ENCODE results near the gene ABTB1.
A peak's percentile ranks its signal among the peaks of the same experiment; 100 is the strongest.

The ABTB1 gene

DNA sequence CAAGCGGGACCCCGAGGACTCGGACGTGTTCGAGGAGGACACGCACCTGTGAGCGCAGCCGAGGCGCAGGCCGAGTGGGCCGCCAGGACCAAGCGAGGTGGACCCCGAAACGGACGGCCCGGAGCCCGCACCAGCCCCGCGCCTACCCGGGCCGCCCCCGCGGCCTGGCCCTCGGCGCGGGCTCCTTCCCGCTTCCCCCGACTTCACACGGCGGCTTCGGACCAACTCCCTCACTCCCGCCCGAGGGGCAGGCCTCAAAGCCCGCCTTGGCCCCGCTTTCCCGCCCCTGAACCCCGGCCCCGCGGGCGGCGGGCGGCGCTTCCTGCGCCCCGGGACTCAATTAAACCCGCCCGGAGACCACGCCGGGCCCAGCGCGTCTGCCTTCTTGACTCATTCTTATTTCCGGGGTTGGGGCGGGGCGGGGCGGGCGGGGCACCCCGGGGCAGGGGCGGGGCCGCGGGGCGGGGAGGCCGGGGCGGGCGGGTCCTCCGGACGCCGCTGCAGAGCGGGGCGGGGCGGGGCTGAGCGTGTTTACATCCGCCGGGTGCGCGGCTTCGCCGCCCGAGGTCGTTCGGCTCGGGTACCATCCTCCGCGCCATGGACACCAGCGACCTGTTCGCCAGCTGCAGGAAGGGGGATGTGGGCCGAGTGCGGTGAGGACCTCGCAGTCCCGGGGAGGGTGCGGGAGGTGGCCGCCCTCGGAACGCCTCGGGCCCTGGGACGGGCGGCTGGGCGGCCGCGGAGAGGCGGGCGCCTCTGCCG, at the start of gene ABTB1:
Gene ABTB1, plus strand, starts transcription at position 524 of the 762 bp plus-strand sequence. Its CDS starts 74 bp downstream, at position 598.
- Histone ChIP-seq H3K9ac (ENCODE audit: low read length in 2 of 2) (peak within 1 kb of the TSS; percentile 78 to 82), H3K9me3 (ENCODE audit: control insufficient read depth in 2 of 2, low read length in 2 of 2) (no peaks in the 10 kb centered on the region), H3K27me3 (ENCODE audit: control insufficient read depth in 1 of 2, insufficient read depth in 2 of 2, low read length in 2 of 2) (no peaks in the 10 kb centered on the region), H3K4me1 (ENCODE audit: control insufficient read depth, insufficient read depth, low read length) (peaks cover 29% of the 10 kb centered on the region), H3K4me3 (ENCODE audit: low read length in 2 of 2) (peak within 1 kb of the TSS; percentile 73 to 84), H3K27ac (ENCODE audit: low read length) (peak within 1 kb of the TSS; percentile 69), H3K36me3 (ENCODE audit: control insufficient read depth in 2 of 2, insufficient read depth in 2 of 2, low read length in 2 of 2) (peaks cover 10 to 12% of the 10 kb centered on the region in 2 donors)

DNA sequence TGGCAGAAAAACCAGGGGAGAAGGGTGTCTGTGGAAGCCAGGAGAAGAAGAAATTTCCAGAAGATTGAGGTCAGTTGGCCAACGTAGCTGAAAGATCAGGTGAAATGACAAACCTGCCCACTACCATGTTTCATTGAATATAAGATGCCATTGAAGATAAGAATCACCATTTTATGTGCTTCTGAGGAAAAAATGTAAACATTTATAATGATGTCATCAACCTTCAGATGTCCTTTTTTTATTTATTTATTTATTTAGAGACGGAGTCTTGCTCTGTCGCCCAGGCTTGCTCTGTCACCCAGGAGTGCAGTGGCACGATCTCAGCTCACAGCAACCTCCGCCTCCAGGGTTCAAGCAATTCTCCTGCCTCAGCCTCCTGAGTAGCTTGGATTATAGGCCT, 48.7 kb upstream of the ABTB1 start:
- Histone ChIP-seq H3K9me3 (ENCODE audit: control insufficient read depth in 2 of 2, low read length in 2 of 2) (no peaks in the 10 kb centered on the region), H3K4me1 (ENCODE audit: control insufficient read depth, insufficient read depth, low read length) (no peaks in the 10 kb centered on the region), H3K4me3 (ENCODE audit: low read length in 2 of 2) (no peak overlapping the region), H3K27ac (ENCODE audit: low read length) (no peak overlapping the region), H3K27me3 (ENCODE audit: control insufficient read depth in 1 of 2, insufficient read depth in 2 of 2, low read length in 2 of 2) (no peaks in the 10 kb centered on the region), H3K9ac (ENCODE audit: low read length in 2 of 2) (no peak overlapping the region), H3K36me3 (ENCODE audit: control insufficient read depth in 2 of 2, insufficient read depth in 2 of 2, low read length in 2 of 2) (peaks cover 3 to 12% of the 10 kb centered on the region in 2 donors)

DNA sequence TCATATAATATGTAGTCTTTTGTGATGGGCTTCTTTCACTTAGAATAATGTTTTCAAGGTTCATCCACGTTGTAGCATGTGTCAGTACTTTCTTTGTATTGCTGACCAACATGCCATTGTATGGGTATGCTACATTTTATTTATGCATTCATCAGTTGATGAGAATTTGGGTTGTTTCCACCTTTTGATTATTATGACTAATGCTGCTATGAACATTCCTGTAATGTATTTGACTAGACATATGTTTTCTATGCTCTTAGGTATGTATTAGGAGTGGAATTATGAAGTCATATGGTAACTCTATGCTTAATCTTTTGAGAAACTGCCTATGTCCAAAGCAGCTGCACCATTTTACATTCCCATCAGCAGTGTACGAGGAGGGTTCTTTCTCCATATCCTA, 46.9 kb upstream of the ABTB1 start:
- peaks cover 12% of the 10 kb centered on the region for H3K4me1 ChIP-seq (ENCODE audit: control insufficient read depth, insufficient read depth, low read length)
- H3K4me3 ChIP-seq (ENCODE audit: low read length in 2 of 2) = no peak overlapping the region
- no peaks in the 10 kb centered on the region for H3K9me3 ChIP-seq (ENCODE audit: control insufficient read depth in 2 of 2, low read length in 2 of 2)
- H3K36me3 ChIP-seq (ENCODE audit: control insufficient read depth in 2 of 2, insufficient read depth in 2 of 2, low read length in 2 of 2) = peaks cover 3 to 9% of the 10 kb centered on the region in 2 donors
- no peak overlapping the region for H3K27ac ChIP-seq (ENCODE audit: low read length)
- H3K27me3 ChIP-seq (ENCODE audit: control insufficient read depth in 1 of 2, insufficient read depth in 2 of 2, low read length in 2 of 2) = peaks cover 0 to 3% of the 10 kb centered on the region in 2 donors
- H3K9ac ChIP-seq (ENCODE audit: low read length in 2 of 2) = no peak overlapping the region

DNA sequence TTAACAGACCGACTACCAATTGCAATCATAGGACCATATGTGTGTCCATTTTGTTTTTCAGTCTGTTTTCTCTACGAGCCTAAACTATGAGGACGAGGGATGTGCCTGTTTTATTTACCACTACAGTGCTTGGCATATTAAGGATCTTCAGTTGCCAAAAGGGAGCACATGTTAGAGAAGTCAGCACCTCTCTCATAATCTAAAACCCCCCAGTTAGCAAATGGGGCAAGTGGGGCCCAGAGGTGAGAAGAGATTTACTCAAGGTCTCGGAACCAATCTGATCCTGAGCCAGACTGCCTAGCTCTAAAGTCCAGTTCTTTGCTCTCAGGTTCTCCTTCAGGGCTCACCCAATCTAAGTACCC, 44.3 kb upstream of the ABTB1 start:
- Histone ChIP-seq H3K4me1 (ENCODE audit: control insufficient read depth, insufficient read depth, low read length) (peaks cover 12% of the 10 kb centered on the region), H3K27ac (ENCODE audit: low read length) (no peak overlapping the region), H3K4me3 (ENCODE audit: low read length in 2 of 2) (no peak overlapping the region), H3K36me3 (ENCODE audit: control insufficient read depth in 2 of 2, insufficient read depth in 2 of 2, low read length in 2 of 2) (no peaks in the 10 kb centered on the region), H3K9me3 (ENCODE audit: control insufficient read depth in 2 of 2, low read length in 2 of 2) (no peaks in the 10 kb centered on the region), H3K27me3 (ENCODE audit: control insufficient read depth in 1 of 2, insufficient read depth in 2 of 2, low read length in 2 of 2) (peaks cover 0 to 5% of the 10 kb centered on the region in 2 donors), H3K9ac (ENCODE audit: low read length in 2 of 2) (no peak overlapping the region)

DNA sequence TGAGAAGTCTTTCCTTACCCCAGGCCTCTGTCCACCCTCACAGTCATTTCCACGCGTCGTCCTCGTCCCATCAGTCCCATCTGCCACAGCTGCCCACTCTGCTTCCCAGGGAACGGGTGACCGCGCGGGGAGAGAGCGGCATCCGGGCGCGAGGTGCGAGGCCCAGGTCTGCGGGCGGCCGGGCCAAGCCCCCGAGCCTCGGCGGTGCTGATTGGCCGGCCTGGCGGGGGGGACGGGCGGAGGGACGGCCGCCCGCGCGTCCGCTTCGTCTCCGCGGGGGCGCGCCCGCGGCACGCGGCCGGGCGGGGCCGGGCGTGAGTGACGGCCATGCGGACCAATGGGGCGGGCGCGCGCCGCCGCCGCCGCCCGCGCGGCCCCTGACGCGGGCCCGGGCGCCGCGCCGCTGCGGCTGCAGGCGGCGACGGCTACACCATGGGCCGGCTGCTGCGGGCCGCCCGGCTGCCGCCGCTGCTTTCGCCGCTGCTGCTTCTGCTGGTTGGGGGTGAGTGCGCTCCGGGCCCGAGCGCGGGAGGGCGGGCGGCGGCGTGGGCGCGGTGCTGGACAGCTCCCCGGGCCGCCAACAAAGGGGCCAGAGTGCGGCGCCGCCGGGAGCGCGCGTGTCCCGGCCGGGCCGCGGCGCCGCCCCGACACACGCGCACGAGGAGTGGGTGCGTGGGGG, 43.8 kb upstream of the ABTB1 start, which contains the start of gene PODXL2:
Gene PODXL2, plus strand, starts transcription at position 398 of the 679 bp plus-strand sequence. Its CDS starts 35 bp downstream, at position 433.
- peak within 1 kb of the TSS; percentile 59 to 76 for H3K4me3 ChIP-seq (ENCODE audit: low read length in 2 of 2)
- H3K27me3 ChIP-seq (ENCODE audit: control insufficient read depth in 1 of 2, insufficient read depth in 2 of 2, low read length in 2 of 2) = peaks cover 0 to 5% of the 10 kb centered on the region in 2 donors
- no peak within 1 kb of the TSS for H3K27ac ChIP-seq (ENCODE audit: low read length)
- peaks cover 12% of the 10 kb centered on the region for H3K4me1 ChIP-seq (ENCODE audit: control insufficient read depth, insufficient read depth, low read length)
- peak within 1 kb of the TSS in 1 of 2 donors; percentile 44 for H3K9ac ChIP-seq (ENCODE audit: low read length in 2 of 2)
- no peaks in the 10 kb centered on the region for H3K9me3 ChIP-seq (ENCODE audit: control insufficient read depth in 2 of 2, low read length in 2 of 2)
- H3K36me3 ChIP-seq (ENCODE audit: control insufficient read depth in 2 of 2, insufficient read depth in 2 of 2, low read length in 2 of 2) = no peaks in the 10 kb centered on the region

DNA sequence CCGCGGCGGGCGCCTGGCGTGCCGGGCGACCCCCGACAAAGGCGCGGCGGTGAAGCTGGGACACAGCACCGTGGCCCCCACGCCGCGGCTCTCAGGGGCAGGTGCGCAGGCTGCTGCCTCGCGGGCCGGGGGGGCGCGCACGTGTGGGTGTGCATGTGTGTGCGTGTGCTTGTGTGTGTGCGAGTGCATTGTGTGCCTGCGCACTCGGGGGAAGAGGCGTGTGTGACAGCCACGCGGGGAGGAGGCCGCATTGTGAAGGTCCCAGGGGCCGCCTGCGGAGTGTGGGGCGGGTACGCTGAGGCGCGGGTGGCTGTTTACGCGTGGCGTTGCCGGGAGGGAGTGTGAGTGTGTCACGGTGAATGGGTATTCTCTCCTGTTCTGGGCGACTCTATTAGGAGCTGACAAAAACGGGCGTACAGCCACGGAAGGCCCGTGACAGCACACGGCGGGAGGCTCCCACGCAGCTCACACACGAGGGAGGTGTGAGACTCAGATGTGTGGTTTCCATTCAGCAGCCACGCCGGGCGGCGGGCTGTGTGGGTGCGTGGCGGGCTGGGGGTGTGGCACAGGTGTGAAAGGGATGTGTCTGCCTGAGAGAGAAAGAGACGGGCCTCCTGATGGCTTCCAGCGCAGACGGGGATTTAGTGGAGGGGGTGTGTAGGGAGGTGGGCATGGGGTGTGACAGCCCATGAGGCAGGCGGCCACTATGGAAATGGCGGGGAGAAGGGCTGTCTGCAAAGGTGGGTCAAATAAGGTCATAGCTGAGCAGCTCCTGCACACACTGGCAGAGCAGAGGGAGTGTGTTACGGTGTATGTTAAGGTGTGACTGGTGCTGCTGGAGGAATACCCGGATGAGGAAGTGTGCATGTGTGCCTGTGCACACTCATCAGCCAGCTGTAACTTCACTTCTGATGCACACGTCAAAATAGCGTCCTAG, 43.0 kb upstream of the ABTB1 start:
- H3K27me3 ChIP-seq (ENCODE audit: control insufficient read depth in 1 of 2, insufficient read depth in 2 of 2, low read length in 2 of 2) = peaks cover 0 to 5% of the 10 kb centered on the region in 2 donors
- no peaks in the 10 kb centered on the region for H3K36me3 ChIP-seq (ENCODE audit: control insufficient read depth in 2 of 2, insufficient read depth in 2 of 2, low read length in 2 of 2)
- peak overlapping the region in 1 of 2 donors; percentile 44 for H3K9ac ChIP-seq (ENCODE audit: low read length in 2 of 2)
- no peaks in the 10 kb centered on the region for H3K9me3 ChIP-seq (ENCODE audit: control insufficient read depth in 2 of 2, low read length in 2 of 2)
- no peak overlapping the region for H3K27ac ChIP-seq (ENCODE audit: low read length)
- H3K4me3 ChIP-seq (ENCODE audit: low read length in 2 of 2) = peak overlapping the region; percentile 59 to 76
- H3K4me1 ChIP-seq (ENCODE audit: control insufficient read depth, insufficient read depth, low read length) = peaks cover 12% of the 10 kb centered on the region

DNA sequence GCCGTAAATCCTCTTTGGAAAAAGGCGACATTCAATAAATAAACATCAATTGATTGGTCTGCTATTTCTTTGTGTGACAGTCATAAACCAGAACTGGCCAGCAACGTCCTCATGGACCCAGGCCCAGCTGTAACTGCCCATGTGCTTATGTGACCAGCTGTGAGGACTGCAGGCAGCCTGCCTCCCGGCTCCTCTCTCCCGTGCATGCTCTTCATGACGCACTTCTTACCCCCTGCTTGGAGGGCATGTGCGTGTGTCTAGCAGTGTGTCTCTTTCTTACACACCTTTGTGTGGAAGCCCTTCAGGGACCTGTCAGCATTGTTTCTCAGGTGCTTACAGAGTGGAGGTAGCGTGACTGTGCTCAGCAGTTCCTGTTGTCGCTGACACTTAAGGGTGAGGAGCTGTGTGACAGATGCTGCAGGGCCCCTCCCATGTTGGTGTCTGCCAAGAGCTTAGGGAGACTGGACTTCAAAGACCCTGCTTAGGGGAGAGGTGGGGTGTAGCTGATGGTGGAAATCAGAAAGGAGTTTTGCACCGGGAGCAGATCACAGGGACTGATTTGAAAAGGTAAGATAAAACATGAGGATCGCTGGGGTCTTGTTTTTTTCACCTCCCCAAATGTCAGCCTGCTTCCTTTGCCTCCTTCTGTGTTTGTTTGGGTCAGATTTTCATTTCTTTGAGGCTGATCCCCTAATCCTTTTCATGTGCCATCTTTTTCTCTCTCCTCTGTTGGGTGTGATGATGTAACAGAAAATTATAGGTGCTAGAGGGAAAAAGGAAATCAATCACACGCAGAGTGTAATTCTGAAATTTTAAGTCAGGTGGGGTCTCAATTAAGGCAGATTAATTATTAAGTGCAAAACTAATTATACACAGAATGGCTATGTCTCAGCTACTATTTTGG, 41.7 kb upstream of the ABTB1 start:
- Histone ChIP-seq H3K27me3 (ENCODE audit: control insufficient read depth in 1 of 2, insufficient read depth in 2 of 2, low read length in 2 of 2) (peaks cover 0 to 7% of the 10 kb centered on the region in 2 donors), H3K36me3 (ENCODE audit: control insufficient read depth in 2 of 2, insufficient read depth in 2 of 2, low read length in 2 of 2) (no peaks in the 10 kb centered on the region)

DNA sequence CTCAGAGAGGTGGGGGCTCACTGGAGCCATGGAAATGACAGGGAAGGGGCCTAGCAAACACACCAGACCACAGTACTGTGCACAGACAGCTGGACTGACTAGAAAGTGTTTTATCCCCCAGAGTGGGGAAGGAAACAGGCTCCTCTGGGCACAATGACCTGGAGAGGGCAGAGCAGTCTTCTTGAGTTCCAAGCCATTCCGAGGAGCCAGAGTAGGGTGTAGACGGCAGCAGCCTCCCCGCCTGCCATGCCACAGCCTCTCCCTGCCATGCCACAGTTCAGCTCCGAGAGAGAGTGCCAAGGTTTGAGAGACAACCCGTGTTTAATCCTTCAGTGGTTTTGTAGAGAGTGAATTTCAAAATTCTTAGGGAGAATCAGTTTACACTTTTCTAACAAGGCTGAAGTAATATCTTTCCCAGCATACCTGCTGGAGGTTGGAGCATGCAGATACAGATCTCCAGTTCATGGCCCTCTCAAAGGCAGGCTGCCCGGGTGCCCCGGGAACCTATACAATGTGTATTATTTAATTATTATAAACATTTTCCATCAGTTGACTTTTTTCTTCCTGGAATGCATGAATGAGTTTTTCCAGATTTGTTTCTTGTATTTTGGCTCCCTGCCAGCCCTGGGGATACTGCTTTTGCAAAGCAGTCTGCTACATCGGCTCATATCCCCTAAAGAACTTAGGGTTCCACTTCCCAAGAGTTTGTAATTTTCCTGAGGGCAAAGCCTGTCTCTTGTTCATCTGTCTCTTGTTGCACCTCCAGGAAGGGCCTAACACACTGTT, 40.5 kb upstream of the ABTB1 start:
- no peak overlapping the region for H3K9ac ChIP-seq (ENCODE audit: low read length in 2 of 2)
- no peaks in the 10 kb centered on the region for H3K36me3 ChIP-seq (ENCODE audit: control insufficient read depth in 2 of 2, insufficient read depth in 2 of 2, low read length in 2 of 2)
- H3K4me1 ChIP-seq (ENCODE audit: control insufficient read depth, insufficient read depth, low read length) = peaks cover 12% of the 10 kb centered on the region
- H3K9me3 ChIP-seq (ENCODE audit: control insufficient read depth in 2 of 2, low read length in 2 of 2) = no peaks in the 10 kb centered on the region
- peaks cover 0 to 7% of the 10 kb centered on the region in 2 donors for H3K27me3 ChIP-seq (ENCODE audit: control insufficient read depth in 1 of 2, insufficient read depth in 2 of 2, low read length in 2 of 2)
- H3K27ac ChIP-seq (ENCODE audit: low read length) = no peak overlapping the region
- H3K4me3 ChIP-seq (ENCODE audit: low read length in 2 of 2) = no peak overlapping the region

More for the DNA sequence above, 41.7 kb upstream of the ABTB1 start:
- Histone ChIP-seq H3K9ac (ENCODE audit: low read length in 2 of 2) (no peak overlapping the region), H3K4me1 (ENCODE audit: control insufficient read depth, insufficient read depth, low read length) (peaks cover 12% of the 10 kb centered on the region), H3K27ac (ENCODE audit: low read length) (no peak overlapping the region), H3K9me3 (ENCODE audit: control insufficient read depth in 2 of 2, low read length in 2 of 2) (no peaks in the 10 kb centered on the region), H3K4me3 (ENCODE audit: low read length in 2 of 2) (no peak overlapping the region)

DNA sequence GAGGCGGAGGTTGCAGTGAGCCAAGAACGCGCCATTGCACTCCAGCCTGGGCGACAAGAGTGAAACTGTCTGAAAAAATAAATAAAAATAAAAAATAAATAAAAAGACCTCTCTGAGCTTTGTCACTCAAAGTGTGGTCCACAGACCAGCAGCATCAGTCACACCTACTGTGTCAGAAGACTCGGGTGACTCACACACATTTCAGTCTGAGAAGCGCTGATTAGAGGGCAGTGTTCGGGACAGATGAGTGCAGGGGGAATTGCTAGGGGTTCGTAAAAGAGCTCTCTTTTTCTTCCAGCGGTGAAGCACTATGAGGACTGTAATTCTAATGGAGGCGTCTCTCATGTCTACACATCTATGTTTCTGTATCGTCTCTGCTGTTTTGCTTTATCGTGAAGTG, 38.1 kb upstream of the ABTB1 start:
- peaks cover 9% of the 10 kb centered on the region for H3K4me1 ChIP-seq (ENCODE audit: control insufficient read depth, insufficient read depth, low read length)
- H3K9me3 ChIP-seq (ENCODE audit: control insufficient read depth in 2 of 2, low read length in 2 of 2) = no peaks in the 10 kb centered on the region
- peaks cover 0 to 7% of the 10 kb centered on the region in 2 donors for H3K27me3 ChIP-seq (ENCODE audit: control insufficient read depth in 1 of 2, insufficient read depth in 2 of 2, low read length in 2 of 2)
- no peaks in the 10 kb centered on the region for H3K36me3 ChIP-seq (ENCODE audit: control insufficient read depth in 2 of 2, insufficient read depth in 2 of 2, low read length in 2 of 2)
- no peak overlapping the region for H3K4me3 ChIP-seq (ENCODE audit: low read length in 2 of 2)
- H3K27ac ChIP-seq (ENCODE audit: low read length) = no peak overlapping the region
- H3K9ac ChIP-seq (ENCODE audit: low read length in 2 of 2) = no peak overlapping the region
